Calu3 (cell line): ENCODE results near the gene LMAN1L. TPM values are rescaled to one million over a fixed set of nuclear protein-coding genes. Genes with fewer than 3 reads are reported as not detected.
A peak's percentile ranks its signal among the peaks of the same experiment; 100 is the strongest.

ENCODE experiments used
- BruUV-seq: library from RNA; stranded (reverse); fragments of 400-500 nt; replicated peaks from 2 replicates; lab custom pipeline; 2021; lab: Mats Ljungman, UMichigan
- CTCF ChIA-PET: fragments of 300-600 bp; sonication (Branson Sonifier 250); formaldehyde crosslinking; loops from one replicate; lab custom pipeline; 2022; ENCODE audit warnings: antibody characterized with exemption; lab: Charles Lee
- DNase-seq: peaks from one replicate; pipeline ENCODE4 v3.0.0; 2022
- H3K27ac Mint-ChIP-seq: one replicate; pipeline ENCODE4 v1.8.0; 2022; ENCODE audit warnings: mixed read lengths; ENCODE audit not compliant: unreplicated experiment
- H3K27me3 Mint-ChIP-seq: one replicate; pipeline ENCODE4 v1.8.0; 2022; ENCODE audit warnings: mixed read lengths; ENCODE audit not compliant: unreplicated experiment
- H3K36me3 Mint-ChIP-seq: one replicate; pipeline ENCODE4 v1.8.0; 2022; ENCODE audit warnings: mild to moderate bottlenecking, moderate library complexity, mixed read lengths; ENCODE audit not compliant: insufficient read depth, unreplicated experiment
- H3K4me1 Mint-ChIP-seq: one replicate; pipeline ENCODE4 v1.8.0; 2022; ENCODE audit warnings: mild to moderate bottlenecking, low read depth, mixed read lengths; ENCODE audit not compliant: unreplicated experiment
- H3K4me3 Mint-ChIP-seq: one replicate; pipeline ENCODE4 v1.8.0; 2022; ENCODE audit warnings: mild to moderate bottlenecking, low read depth, moderate library complexity, mixed read lengths; ENCODE audit not compliant: unreplicated experiment
- H3K9me3 Mint-ChIP-seq: one replicate; pipeline ENCODE4 v1.8.0; 2022; ENCODE audit warnings: low read depth, mixed read lengths; ENCODE audit not compliant: unreplicated experiment
- CTCF ChIP-seq: fragments of 200-600 bp; IDR thresholded peaks from one replicate; pipeline ENCODE4 v1.8.0; 2022; ENCODE audit warnings: antibody characterized with exemption; ENCODE audit not compliant: unreplicated experiment
- intact Hi-C: fragments of 100-400 bp; cut with micrococcal nuclease; formaldehyde crosslinking; loops from one replicate; pipeline ENCODE4 v1.10.0; 2022; ENCODE audit not compliant: unreplicated experiment
- total RNA-seq: library from RNA; stranded (reverse); gene quantifications from 2 replicates; pipeline ENCODE4 v1.2.3, GENCODE V29; 2022

Gene LMAN1L
- total RNA-seq, 1 experiment from 2014 or later = 0.35 TPM

GRCh38 chr15:74843891-74844299 lies 31.3 kb downstream of the LMAN1L start:
- TSS peak; percentile 35 for BruUV-seq
- CTCF ChIA-PET = interaction anchor here (1.9 kb wide), 1 partner anchor 58 kb away, joined by 9 read pairs; no protein-coding TSS in a partner anchor
- TF ChIP-seq CTCF = no peak
- Mint-ChIP-seq H3K27me3 (no peaks in the 10 kb centered on the region), H3K27ac (peak overlapping the region; percentile 52), H3K36me3 (peaks cover 63% of the 10 kb centered on the region), H3K9me3 (no peaks in the 10 kb centered on the region), H3K4me1 (no peaks in the 10 kb centered on the region), H3K4me3 (peak overlapping the region; percentile 80)
- no peak for DNase-seq
- intact Hi-C loops = no loop called here

GRCh38 chr15:74844319-74845207 lies 31.9 kb downstream of the LMAN1L start:
- Mint-ChIP-seq H3K27ac (no peak overlapping the region), H3K9me3 (no peaks in the 10 kb centered on the region), H3K4me3 (no peak overlapping the region), H3K4me1 (no peaks in the 10 kb centered on the region), H3K27me3 (no peaks in the 10 kb centered on the region), H3K36me3 (peaks cover 60% of the 10 kb centered on the region)
- no peak for TF ChIP-seq CTCF
- intact Hi-C loops = no loop called here
- no peak for DNase-seq
- CTCF ChIA-PET = interaction anchor here (0.6 to 1.4 kb wide), 4 partner anchors 36 to 62 kb away, joined by 3 to 5 read pairs (median 4); partner anchors contain the start of gene FAM219B
- BruUV-seq = no TSS peak

- Mint-ChIP-seq H3K27ac (no peak overlapping the region), H3K9me3 (no peaks in the 10 kb centered on the region), H3K4me1 (no peaks in the 10 kb centered on the region), H3K36me3 (peaks cover 60% of the 10 kb centered on the region), H3K4me3 (no peak overlapping the region), H3K27me3 (no peaks in the 10 kb centered on the region)
- CTCF ChIA-PET = interaction anchor here (1.0 to 1.4 kb wide), 3 partner anchors 56 to 62 kb away, joined by 3 to 5 read pairs (median 4); partner anchors contain the start of gene FAM219B
- no peak for DNase-seq
- intact Hi-C loops = no loop called here
- TF ChIP-seq CTCF = no peak
- no TSS peak for BruUV-seq
Measured at GRCh38 chr15:74845208-74845568, 32.6 kb downstream of the LMAN1L start.

- no TSS peak for BruUV-seq
- CTCF ChIA-PET = interaction anchor here (1.4 kb wide), 1 partner anchor 61 kb away, joined by 5 read pairs; the partner anchor contains the start of gene FAM219B
Measured at GRCh38 chr15:74845581-74845980, 32.9 kb downstream of the LMAN1L start.

More at GRCh38 chr15:74845581-74845980, 32.9 kb downstream of the LMAN1L start:
- Mint-ChIP-seq H3K27ac (no peak overlapping the region), H3K4me1 (no peaks in the 10 kb centered on the region), H3K9me3 (no peaks in the 10 kb centered on the region), H3K4me3 (no peak overlapping the region), H3K36me3 (peaks cover 60% of the 10 kb centered on the region), H3K27me3 (no peaks in the 10 kb centered on the region)
- intact Hi-C loops = no loop called here
- no peak for DNase-seq
- no peak for TF ChIP-seq CTCF
